Measurements from ENCODE around the gene ZIC2.

DNA sequence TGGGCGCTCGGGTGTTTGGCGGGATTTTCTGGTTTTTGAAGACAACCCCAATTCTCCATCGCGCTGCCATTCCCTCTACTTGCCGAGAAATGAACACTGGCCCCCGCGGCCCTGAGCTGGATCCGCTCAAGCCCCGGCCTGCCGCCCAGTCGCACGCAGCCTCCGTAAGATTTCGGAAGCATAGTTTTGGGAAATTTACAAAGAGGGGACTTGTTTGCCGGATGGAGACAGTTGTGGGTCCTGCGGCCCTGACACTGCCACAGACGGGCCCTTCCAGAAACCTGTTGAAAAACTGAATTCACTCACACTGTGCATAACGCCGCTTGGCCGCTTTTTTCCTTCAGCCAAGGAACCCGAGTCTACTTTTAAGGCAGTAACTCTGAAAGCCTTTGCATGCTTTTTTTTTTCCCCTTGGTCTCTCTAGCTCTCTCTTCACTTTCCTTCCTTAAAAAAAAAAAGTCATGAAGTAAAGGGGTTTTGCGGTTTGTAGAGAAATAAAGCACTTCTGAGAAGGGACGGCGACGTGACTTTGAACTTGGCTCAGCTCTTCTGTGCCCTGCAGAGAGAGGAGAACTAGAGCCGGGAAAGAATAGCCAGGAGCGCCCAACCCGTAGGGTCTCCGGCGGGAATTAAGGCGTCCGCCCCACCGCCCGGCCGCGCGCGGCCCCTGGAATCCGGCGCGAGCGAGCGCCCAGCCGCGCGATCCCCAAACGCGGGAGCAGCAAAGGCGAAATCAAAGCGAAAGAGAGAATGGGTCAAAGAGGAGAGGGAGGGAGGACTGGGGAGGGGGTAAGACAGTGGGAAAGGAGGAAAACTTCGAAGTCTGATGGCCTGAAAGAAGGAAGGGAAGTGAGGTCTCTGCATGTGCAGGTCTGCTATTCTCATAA lies 3.4 kb upstream of the ZIC2 start:
- TF ChIP-seq, protein P1, sequence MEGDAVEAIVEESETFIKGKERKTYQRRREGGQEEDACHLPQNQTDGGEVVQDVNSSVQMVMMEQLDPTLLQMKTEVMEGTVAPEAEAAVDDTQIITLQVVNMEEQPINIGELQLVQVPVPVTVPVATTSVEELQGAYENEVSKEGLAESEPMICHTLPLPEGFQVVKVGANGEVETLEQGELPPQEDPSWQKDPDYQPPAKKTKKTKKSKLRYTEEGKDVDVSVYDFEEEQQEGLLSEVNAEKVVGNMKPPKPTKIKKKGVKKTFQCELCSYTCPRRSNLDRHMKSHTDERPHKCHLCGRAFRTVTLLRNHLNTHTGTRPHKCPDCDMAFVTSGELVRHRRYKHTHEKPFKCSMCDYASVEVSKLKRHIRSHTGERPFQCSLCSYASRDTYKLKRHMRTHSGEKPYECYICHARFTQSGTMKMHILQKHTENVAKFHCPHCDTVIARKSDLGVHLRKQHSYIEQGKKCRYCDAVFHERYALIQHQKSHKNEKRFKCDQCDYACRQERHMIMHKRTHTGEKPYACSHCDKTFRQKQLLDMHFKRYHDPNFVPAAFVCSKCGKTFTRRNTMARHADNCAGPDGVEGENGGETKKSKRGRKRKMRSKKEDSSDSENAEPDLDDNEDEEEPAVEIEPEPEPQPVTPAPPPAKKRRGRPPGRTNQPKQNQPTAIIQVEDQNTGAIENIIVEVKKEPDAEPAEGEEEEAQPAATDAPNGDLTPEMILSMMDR (IDR thresholded peaks at IDR 0.05), result no peak
- TF ChIP-seq POLR2A (IDR thresholded peaks at IDR 0.05), result no peak
